22Rv1 (cell line): ENCODE data around the gene PIK3CD.

Source experiments
- H3K27ac ChIP-seq: fragments of 450-650 bp; 2 replicates; pipeline ENCODE4 v1.5.1; 2017
- ZFX ChIP-seq: fragments of 450-650 bp; IDR thresholded peaks from 2 replicates; pipeline ENCODE4 v1.6.1; 2017; ENCODE audit warnings: antibody characterized with exemption, borderline replicate concordance
- TF ChIP-seq, protein P1 (sequence below): fragments of 450-650 bp; IDR thresholded peaks from 2 replicates; pipeline ENCODE4 v1.5.1; 2017; ENCODE audit warnings: mild to moderate bottlenecking

PIK3CD gene

GRCh38 chr1:9633493-9633892 is 18.0 kb upstream of the PIK3CD start:
- H3K27ac ChIP-seq: no peak overlapping the region
- TF ChIP-seq ZFX: no peak
- TF ChIP-seq, protein P1, sequence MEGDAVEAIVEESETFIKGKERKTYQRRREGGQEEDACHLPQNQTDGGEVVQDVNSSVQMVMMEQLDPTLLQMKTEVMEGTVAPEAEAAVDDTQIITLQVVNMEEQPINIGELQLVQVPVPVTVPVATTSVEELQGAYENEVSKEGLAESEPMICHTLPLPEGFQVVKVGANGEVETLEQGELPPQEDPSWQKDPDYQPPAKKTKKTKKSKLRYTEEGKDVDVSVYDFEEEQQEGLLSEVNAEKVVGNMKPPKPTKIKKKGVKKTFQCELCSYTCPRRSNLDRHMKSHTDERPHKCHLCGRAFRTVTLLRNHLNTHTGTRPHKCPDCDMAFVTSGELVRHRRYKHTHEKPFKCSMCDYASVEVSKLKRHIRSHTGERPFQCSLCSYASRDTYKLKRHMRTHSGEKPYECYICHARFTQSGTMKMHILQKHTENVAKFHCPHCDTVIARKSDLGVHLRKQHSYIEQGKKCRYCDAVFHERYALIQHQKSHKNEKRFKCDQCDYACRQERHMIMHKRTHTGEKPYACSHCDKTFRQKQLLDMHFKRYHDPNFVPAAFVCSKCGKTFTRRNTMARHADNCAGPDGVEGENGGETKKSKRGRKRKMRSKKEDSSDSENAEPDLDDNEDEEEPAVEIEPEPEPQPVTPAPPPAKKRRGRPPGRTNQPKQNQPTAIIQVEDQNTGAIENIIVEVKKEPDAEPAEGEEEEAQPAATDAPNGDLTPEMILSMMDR: no peak

- H3K27ac ChIP-seq: no peak overlapping the region
- TF ChIP-seq ZFX: no peak
- TF ChIP-seq, protein P1: no peak
These were observed 16.9 kb upstream of the PIK3CD start for GRCh38 chr1:9634582-9634981.

- H3K27ac ChIP-seq: no peak overlapping the region
- no peak for TF ChIP-seq ZFX
- TF ChIP-seq, protein P1: no peak
These were observed 12.3 kb upstream of the PIK3CD start for GRCh38 chr1:9639227-9639626.

GRCh38 chr1:9643351-9644256 is 7.9 kb upstream of the PIK3CD start:
- TF ChIP-seq, protein P1: no peak
- TF ChIP-seq ZFX: no peak
- no peak overlapping the region for H3K27ac ChIP-seq

GRCh38 chr1:9646037-9646436 is 5.5 kb upstream of the PIK3CD start:
- no peak overlapping the region for H3K27ac ChIP-seq
- no peak for TF ChIP-seq ZFX
- TF ChIP-seq, protein P1: no peak

DNA sequence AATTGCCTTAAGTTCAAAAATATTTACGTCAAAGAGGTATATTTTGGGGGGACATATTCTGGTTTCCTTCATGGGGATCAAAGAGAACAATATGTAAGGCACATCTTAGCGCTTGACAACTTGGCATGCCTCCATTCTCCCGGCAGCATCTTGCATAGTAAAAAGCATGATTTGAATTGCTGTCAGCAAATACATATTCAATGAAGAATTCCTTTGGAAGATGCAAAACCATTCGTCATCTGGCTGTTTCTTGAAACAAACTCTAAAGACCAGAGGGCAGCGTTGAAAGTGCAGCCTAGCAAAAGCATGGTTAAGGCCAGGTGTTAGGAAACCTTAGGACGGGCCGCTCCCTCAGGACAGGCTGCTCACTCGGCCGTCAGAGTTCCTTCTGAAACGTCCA is 3.4 kb upstream of the PIK3CD start:
- no peak for TF ChIP-seq ZFX
- TF ChIP-seq, protein P1: no peak
- no peak overlapping the region for H3K27ac ChIP-seq

GRCh38 chr1:9649769-9650168 is 1.8 kb upstream of the PIK3CD start:
- TF ChIP-seq ZFX: no peak
- TF ChIP-seq, protein P1: no peak
- H3K27ac ChIP-seq: no peak overlapping the region
